Peyer's patch (tissue), 4 donors: ENCODE results near the gene CHAF1A. TPM values are rescaled to one million over a fixed set of nuclear protein-coding genes. Genes with fewer than 3 reads are reported as not detected.
A peak's percentile ranks its signal among the peaks of the same experiment; 100 is the strongest.

Experiments
- DNase-seq, 3 donors: peaks; one replicate each; pipeline ENCODE4 v3.0.0-alpha.2; 2017 to 2019
- H3K27ac ChIP-seq, 4 donors: fragments of 200-600 bp; sonication (generic); one replicate each; pipeline ENCODE4 v1.5.1; 2016 to 2019
- H3K27me3 ChIP-seq, 2 donors: fragments of 200-600 bp; sonication (generic); one replicate each; pipeline ENCODE4 v1.5.1; 2019
- H3K36me3 ChIP-seq, 3 donors: fragments of 200-600 bp; sonication (generic); one replicate each; pipeline ENCODE4 v1.5.1; 2016 to 2019
- H3K4me1 ChIP-seq, 4 donors: fragments of 200-600 bp; sonication (generic); one replicate each; pipeline ENCODE4 v1.5.1; 2016 to 2019
- H3K4me3 ChIP-seq, 4 donors: fragments of 200-600 bp; sonication (generic); 1 replicate in 3 of 4; 2 replicates in 1 of 4; pipeline ENCODE4 v1.5.1; 2016 to 2019; ENCODE audit warnings: mild to moderate bottlenecking in 1 of 4
- H3K9me3 ChIP-seq, 4 donors: fragments of 200-600 bp; sonication (generic); one replicate each; pipeline ENCODE4 v1.5.1; 2016 to 2019; ENCODE audit warnings: mild to moderate bottlenecking in 1 of 4
- CTCF ChIP-seq, 6 experiments: fragments of 450-650 bp in 4 of 6; fragments of 200-600 bp in 2 of 6; sonication (generic) in 1 of 6; IDR thresholded peaks; one replicate each; pipeline ENCODE4 v1.5.1; 2017 to 2019; ENCODE audit warnings: antibody characterized with exemption in 6 of 6, mild to moderate bottlenecking in 3 of 6, moderate library complexity in 1 of 6
- POLR2A ChIP-seq, 2 donors: fragments of 450-650 bp; IDR thresholded peaks; one replicate each; pipeline ENCODE4 v1.5.1; 2017; ENCODE audit warnings: antibody characterized with exemption in 2 of 2, mild to moderate bottlenecking in 2 of 2, moderate library complexity in 2 of 2
- total RNA-seq, 4 donors: library from RNA; depleted of rRNA; stranded (reverse); fragments of >200 nt; gene quantifications; one replicate each; pipeline ENCODE4 v1.1.0, GENCODE V29; 2016

The CHAF1A gene
- total RNA-seq, 4 donors from 2014 or later: 7.5 to 66.8 (median 14.4) TPM

DNA sequence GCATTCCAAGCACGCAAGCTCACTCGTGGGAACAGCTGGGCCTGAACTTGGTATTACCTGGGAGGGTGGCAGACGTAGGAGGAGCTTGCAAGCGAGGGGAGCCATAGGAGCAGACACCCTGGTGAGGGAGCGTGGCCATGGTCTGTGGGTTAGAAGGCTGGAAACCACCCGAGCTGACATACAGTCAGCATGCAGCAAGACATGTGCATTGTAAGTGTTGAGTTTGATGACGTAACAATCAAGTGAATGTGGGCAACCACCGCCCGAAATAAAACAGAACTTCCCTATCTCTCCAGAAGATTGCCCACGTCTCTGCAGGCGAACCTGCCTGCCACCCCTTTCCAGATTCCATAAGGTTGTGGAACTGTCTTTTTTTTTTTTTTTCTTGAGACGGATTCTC lies 28.3 kb downstream of the CHAF1A start:
- Histone ChIP-seq H3K36me3 (peaks cover 0 to 23% (median 0%) of the 10 kb centered on the region in 3 donors), H3K4me1 (no peaks in the 10 kb centered on the region), H3K4me3 (no peak overlapping the region), H3K27ac (peak overlapping the region in 1 of 4 donors; percentile 77), H3K27me3 (no peaks in the 10 kb centered on the region), H3K9me3 (no peaks in the 10 kb centered on the region)
- TF ChIP-seq CTCF (IDR thresholded peaks at IDR 0.05) (no peak), POLR2A (IDR thresholded peaks at IDR 0.05) (no peak)
- peak in 1 of 3 donors; percentile 38 for DNase-seq

- no peak overlapping the region for H3K4me3 ChIP-seq
- DNase-seq: no peak
- peak overlapping the region in 2 of 4 donors; percentile 40 to 77 for H3K27ac ChIP-seq
- no peaks in the 10 kb centered on the region for H3K4me1 ChIP-seq
- H3K9me3 ChIP-seq: no peaks in the 10 kb centered on the region
- peaks cover 0 to 23% (median 0%) of the 10 kb centered on the region in 3 donors for H3K36me3 ChIP-seq
- H3K27me3 ChIP-seq: no peaks in the 10 kb centered on the region
- TF ChIP-seq POLR2A (IDR thresholded peaks at IDR 0.05) (no peak), CTCF (IDR thresholded peaks at IDR 0.05) (no peak)
These were observed 28.9 kb downstream of the CHAF1A start for GRCh38 chr19:4431296-4431695.

DNA sequence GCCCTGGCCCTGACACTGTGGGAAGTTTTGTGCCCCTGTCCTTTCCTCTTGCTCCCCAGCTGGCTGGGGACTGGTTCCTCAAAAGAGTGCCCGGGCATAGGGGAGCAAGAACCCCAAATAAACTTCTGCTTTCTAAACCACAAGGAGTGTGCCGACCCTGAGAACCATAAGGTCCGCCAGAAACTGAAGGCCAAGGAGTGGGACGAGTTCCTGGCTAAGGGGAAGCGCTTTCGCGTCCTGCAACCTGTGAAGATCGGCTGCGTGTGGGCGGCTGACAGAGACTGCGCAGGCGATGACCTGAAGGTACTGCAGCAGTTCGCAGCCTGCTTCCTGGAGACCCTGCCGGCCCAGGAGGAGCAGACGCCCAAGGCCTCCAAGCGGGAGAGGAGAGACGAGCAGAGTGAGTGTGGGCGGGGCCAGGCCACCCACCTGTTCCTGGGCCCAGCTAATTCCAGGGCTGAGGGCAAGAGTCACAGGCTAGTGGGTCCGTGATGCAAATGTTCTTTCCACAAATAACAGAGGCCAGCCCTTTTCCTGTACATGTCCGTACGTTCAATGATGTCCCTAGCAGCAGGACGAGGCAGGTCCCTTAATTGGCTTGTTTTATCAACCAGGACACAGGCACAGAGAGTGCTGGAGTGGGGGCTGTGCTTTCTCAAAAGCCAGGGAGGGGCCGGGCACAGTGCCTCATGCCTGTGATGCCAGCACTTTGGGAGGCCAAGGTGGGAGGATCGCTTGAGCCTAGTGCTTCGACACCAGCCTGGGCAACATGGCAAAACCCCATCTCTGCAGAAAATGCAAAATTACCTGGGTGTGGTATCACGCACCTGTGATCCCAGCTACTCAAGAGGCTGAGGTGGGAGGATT lies 29.6 kb downstream of the CHAF1A start:
- H3K36me3 ChIP-seq: peaks cover 0 to 23% (median 0%) of the 10 kb centered on the region in 3 donors
- peak overlapping the region in 2 of 4 donors; percentile 40 to 77 for H3K27ac ChIP-seq
- TF ChIP-seq POLR2A (IDR thresholded peaks at IDR 0.05) (no peak), CTCF (IDR thresholded peaks at IDR 0.05) (no peak)

DNA sequence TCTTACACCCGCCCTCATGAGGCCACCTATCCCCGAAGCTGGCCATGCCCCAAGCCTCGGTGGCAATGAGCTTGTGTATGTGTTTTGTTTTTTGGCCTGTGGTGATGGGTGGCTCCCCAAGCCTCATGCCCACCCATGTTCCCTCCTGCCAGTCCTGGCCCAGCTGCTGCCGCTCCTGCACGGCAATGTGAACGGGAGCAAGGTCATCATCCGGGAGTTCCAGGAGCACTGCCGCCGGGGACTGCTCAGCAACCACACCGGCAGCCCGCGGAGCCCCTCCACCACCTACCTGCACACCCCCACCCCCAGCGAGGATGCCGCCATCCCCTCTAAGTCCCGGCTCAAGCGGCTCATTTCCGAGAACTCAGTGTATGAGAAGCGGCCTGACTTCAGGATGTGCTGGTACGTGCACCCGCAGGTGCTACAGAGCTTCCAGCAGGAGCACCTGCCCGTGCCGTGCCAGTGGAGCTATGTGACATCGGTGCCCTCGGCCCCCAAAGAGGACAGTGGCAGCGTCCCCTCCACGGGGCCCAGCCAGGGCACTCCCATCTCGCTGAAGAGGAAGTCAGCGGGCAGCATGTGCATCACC lies 30.6 kb downstream of the CHAF1A start:
- H3K4me3 ChIP-seq: no peak overlapping the region
- no peaks in the 10 kb centered on the region for H3K4me1 ChIP-seq
- H3K9me3 ChIP-seq: no peaks in the 10 kb centered on the region
- H3K36me3 ChIP-seq: peaks cover 0 to 23% (median 0%) of the 10 kb centered on the region in 3 donors
- DNase-seq: no peak
- H3K27ac ChIP-seq: peak overlapping the region in 1 of 4 donors; percentile 77
- H3K27me3 ChIP-seq: no peaks in the 10 kb centered on the region
- no peak for TF ChIP-seq CTCF (IDR thresholded peaks at IDR 0.05)
- TF ChIP-seq POLR2A (IDR thresholded peaks at IDR 0.05): no peak

More for the DNA sequence above, 29.6 kb downstream of the CHAF1A start:
- Histone ChIP-seq H3K27me3 (no peaks in the 10 kb centered on the region), H3K4me3 (peak overlapping the region in 1 of 4 donors; percentile 25), H3K4me1 (no peaks in the 10 kb centered on the region), H3K9me3 (no peaks in the 10 kb centered on the region)
- DNase-seq: peak in 2 of 3 donors; percentile 62 to 63

- H3K4me3 ChIP-seq: no peak overlapping the region
- H3K36me3 ChIP-seq: peaks cover 0 to 23% (median 0%) of the 10 kb centered on the region in 3 donors
- no peaks in the 10 kb centered on the region for H3K27me3 ChIP-seq
- no peak for DNase-seq
- no peak overlapping the region for H3K27ac ChIP-seq
- TF ChIP-seq POLR2A (IDR thresholded peaks at IDR 0.05) (no peak), CTCF (IDR thresholded peaks at IDR 0.05) (no peak)
- no peaks in the 10 kb centered on the region for H3K4me1 ChIP-seq
- H3K9me3 ChIP-seq: no peaks in the 10 kb centered on the region
These were observed 32.0 kb downstream of the CHAF1A start for GRCh38 chr19:4434391-4434790.
